ENCODE data around the gene KIF16B. TPM values are rescaled to one million over a fixed set of nuclear protein-coding genes. Genes with fewer than 3 reads are reported as not detected.
A peak's percentile ranks its signal among the peaks of the same experiment; 100 is the strongest.

Gene KIF16B
- total RNA-seq, 1 experiment from 2014 or later: 12.7 TPM

GRCh38 chr20:16385462-16385861, 187.8 kb downstream of the KIF16B start:
- Histone ChIP-seq H3K4me1 (ENCODE audit: insufficient read depth, low read length) (no peaks in the 10 kb centered on the region), H3K4me2 (ENCODE audit: low read length) (no peak overlapping the region), H3K4me3 (ENCODE audit: low read length) (no peak overlapping the region), H3K79me2 (ENCODE audit: low read length) (no peaks in the 10 kb centered on the region), H3K27me3 (ENCODE audit: low read length) (no peaks in the 10 kb centered on the region), H3K9ac (ENCODE audit: low read length) (no peak overlapping the region), H4K20me1 (ENCODE audit: low read length) (no peaks in the 10 kb centered on the region), H3K9me2 (replicated peaks; ENCODE audit: low read length) (no peaks in the 10 kb centered on the region), H3F3A (ENCODE audit: low read length, unreplicated experiment) (no peaks in the 10 kb centered on the region), H3K9me3 (ENCODE audit: low read length) (no peaks in the 10 kb centered on the region), H3K27ac (ENCODE audit: low read length) (no peak overlapping the region), H2AFZ (ENCODE audit: low read length) (no peak overlapping the region), H3K36me3 (ENCODE audit: low read depth, low read length) (no peaks in the 10 kb centered on the region)
- no peak for DNase-seq
- ChIA-PET POLR2A (ENCODE audit: unreplicated experiment) (no interaction called here), CTCF (no interaction called here)
- intact Hi-C loops (cut with micrococcal nuclease): no loop called here
- no peak for TF ChIP-seq EZH2 (IDR thresholded peaks at IDR 0.05; ENCODE audit: low read length, unreplicated experiment)
- TF ChIP-seq CTCF (conservative IDR thresholded peaks at IDR 0.05; ENCODE audit: low read depth, low read length): no peak
- no peak for TF ChIP-seq EZH2phosphoT487 (IDR thresholded peaks at IDR 0.05; ENCODE audit: borderline replicate concordance, low read length)
- ATAC-seq: no peak
- BruUV-seq (replicated peaks): no TSS peak

GRCh38 chr20:16381444-16381843, 191.8 kb downstream of the KIF16B start:
- Histone ChIP-seq H3K36me3 (ENCODE audit: low read depth, low read length) (no peaks in the 10 kb centered on the region), H3K4me1 (ENCODE audit: insufficient read depth, low read length) (no peaks in the 10 kb centered on the region), H4K20me1 (ENCODE audit: low read length) (no peaks in the 10 kb centered on the region), H2AFZ (ENCODE audit: low read length) (no peak overlapping the region), H3K9ac (ENCODE audit: low read length) (no peak overlapping the region), H3K27me3 (ENCODE audit: low read length) (no peaks in the 10 kb centered on the region), H3K9me2 (replicated peaks; ENCODE audit: low read length) (no peaks in the 10 kb centered on the region), H3K79me2 (ENCODE audit: low read length) (no peaks in the 10 kb centered on the region), H3F3A (ENCODE audit: low read length, unreplicated experiment) (no peaks in the 10 kb centered on the region), H3K4me2 (ENCODE audit: low read length) (no peak overlapping the region), H3K9me3 (ENCODE audit: low read length) (no peaks in the 10 kb centered on the region), H3K27ac (ENCODE audit: low read length) (no peak overlapping the region), H3K4me3 (ENCODE audit: low read length) (no peak overlapping the region)
- ChIA-PET CTCF (no interaction called here), POLR2A (ENCODE audit: unreplicated experiment) (no interaction called here)
- DNase-seq: no peak
- TF ChIP-seq EZH2 (IDR thresholded peaks at IDR 0.05; ENCODE audit: low read length, unreplicated experiment) (no peak), CTCF (conservative IDR thresholded peaks at IDR 0.05; ENCODE audit: low read depth, low read length) (no peak), EZH2phosphoT487 (IDR thresholded peaks at IDR 0.05; ENCODE audit: borderline replicate concordance, low read length) (no peak)
- ATAC-seq: no peak
- no TSS peak for BruUV-seq (replicated peaks)
- intact Hi-C loops (cut with micrococcal nuclease): no loop called here

GRCh38 chr20:16378712-16379370, 194.4 kb downstream of the KIF16B start:
- POLR2A ChIA-PET (ENCODE audit: unreplicated experiment): no interaction called here
- Histone ChIP-seq H3K79me2 (ENCODE audit: low read length) (no peaks in the 10 kb centered on the region), H3K27ac (ENCODE audit: low read length) (no peak overlapping the region), H3K4me2 (ENCODE audit: low read length) (no peak overlapping the region), H3F3A (ENCODE audit: low read length, unreplicated experiment) (no peaks in the 10 kb centered on the region), H3K4me1 (ENCODE audit: insufficient read depth, low read length) (no peaks in the 10 kb centered on the region), H3K9me3 (ENCODE audit: low read length) (no peaks in the 10 kb centered on the region), H3K9ac (ENCODE audit: low read length) (no peak overlapping the region), H3K9me2 (replicated peaks; ENCODE audit: low read length) (no peaks in the 10 kb centered on the region), H3K36me3 (ENCODE audit: low read depth, low read length) (no peaks in the 10 kb centered on the region), H3K4me3 (ENCODE audit: low read length) (no peak overlapping the region), H2AFZ (ENCODE audit: low read length) (no peak overlapping the region), H3K27me3 (ENCODE audit: low read length) (no peaks in the 10 kb centered on the region), H4K20me1 (ENCODE audit: low read length) (no peaks in the 10 kb centered on the region)
- CTCF ChIA-PET: no interaction called here
- TF ChIP-seq EZH2phosphoT487 (IDR thresholded peaks at IDR 0.05; ENCODE audit: borderline replicate concordance, low read length) (no peak), CTCF (conservative IDR thresholded peaks at IDR 0.05; ENCODE audit: low read depth, low read length) (no peak; the same call in 1 of the 2 replicates), EZH2 (IDR thresholded peaks at IDR 0.05; ENCODE audit: low read length, unreplicated experiment) (no peak)
- BruUV-seq (replicated peaks): no TSS peak
- ATAC-seq (peak; percentile 50; the same call in 1 of the 2 replicates), DNase-seq (no peak)
- intact Hi-C loops (cut with micrococcal nuclease): no loop called here

All from PC-3 (cell line).